HG03442 (cell line): ENCODE measurements around the gene GPR35.

Source experiments
- ATAC-seq: cut with Tn5 transposase; IDR thresholded peaks from one replicate; pipeline ENCODE4 v1.9.1; 2021; ENCODE audit warnings: mild to moderate bottlenecking, moderate library complexity; ENCODE audit not compliant: unreplicated experiment

The GPR35 gene

GRCh38 chr2:240622531-240623235, 2.6 kb upstream of the GPR35 start:
- no peak for ATAC-seq

DNA sequence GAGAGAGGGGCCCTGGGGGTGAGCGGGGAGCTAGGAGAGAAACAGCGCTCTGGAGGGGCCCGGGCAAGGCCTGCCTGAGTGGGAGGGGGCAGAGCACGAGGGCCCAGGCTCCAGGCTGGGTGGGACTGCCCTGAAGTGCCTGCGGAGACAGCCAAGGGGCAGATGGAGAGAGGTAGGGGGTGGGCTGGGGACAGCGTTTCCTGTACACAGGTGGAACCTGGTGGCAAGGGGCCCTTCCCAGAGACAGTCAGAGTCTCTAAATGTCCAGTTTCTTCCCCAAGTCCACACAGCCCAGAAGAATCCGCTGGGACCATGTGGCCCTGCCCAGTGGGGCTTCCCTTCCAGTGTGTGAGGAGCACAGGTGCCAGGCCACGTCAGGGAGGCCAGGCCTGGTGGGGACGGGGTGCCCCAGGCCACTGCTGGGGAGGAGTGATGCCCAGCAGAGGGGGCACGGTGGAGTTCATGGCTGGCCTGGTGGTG, 1.7 kb upstream of the GPR35 start:
- ATAC-seq, result no peak

- ATAC-seq, result no peak
These were observed 1.0 kb upstream of the GPR35 start for GRCh38 chr2:240624011-240624949.

DNA sequence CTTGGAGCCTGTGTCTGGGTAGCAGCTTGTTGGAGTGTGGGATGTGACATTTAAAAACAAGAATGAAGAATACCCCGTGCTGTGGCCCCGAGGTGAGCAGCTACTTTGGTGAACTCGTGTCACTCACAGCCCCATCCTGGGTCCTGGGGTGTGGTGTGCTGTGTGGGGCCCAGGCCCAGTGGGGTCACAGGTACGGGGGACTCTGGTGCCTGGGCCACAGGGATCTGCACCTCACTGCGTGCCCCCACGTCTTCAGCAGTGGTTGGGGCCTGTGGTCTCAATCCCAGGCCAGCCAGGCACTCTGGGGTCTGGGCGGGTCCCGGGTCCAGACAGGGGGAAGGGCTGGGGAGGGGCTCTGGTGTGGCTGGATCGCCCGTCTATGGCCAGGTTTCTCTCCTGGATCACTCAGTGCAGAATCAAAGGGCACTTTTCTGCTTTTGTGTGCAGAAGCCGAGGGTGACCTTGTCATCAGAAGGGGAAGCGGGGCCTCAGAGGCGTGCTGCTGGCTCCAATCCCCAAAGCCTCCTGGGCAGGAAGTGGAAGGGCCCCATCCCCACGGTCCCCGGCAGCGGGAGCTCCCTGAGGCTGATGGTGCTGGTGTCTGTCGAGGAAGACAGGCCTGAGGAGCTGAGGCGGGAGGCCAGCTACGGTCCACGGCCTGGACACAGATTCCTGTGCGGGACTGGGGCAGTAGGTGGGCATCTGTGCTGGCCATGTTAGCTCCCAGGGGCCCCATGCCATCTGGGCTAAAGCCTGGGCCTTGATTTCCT, 1.4 kb downstream of the GPR35 start:
- no peak for ATAC-seq

- ATAC-seq, result no peak
These were observed 2.6 kb downstream of the GPR35 start for GRCh38 chr2:240627736-240628506.

GRCh38 chr2:240628507-240628807, 3.2 kb downstream of the GPR35 start:
- no peak for ATAC-seq

GRCh38 chr2:240628808-240629618, 3.7 kb downstream of the GPR35 start:
- ATAC-seq, result no peak

DNA sequence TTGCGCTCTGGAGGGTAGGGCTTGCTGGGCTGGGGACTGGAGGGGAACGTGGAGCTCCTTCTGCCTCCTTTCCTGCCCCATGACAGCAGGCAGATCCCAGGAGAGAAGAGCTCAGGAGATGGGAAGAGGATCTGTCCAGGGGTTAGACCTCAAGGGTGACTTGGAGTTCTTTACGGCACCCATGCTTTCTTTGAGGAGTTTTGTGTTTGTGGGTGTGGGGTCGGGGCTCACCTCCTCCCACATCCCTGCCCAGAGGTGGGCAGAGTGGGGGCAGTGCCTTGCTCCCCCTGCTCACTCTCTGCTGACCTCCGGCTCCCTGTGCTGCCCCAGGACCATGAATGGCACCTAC, 4.3 kb downstream of the GPR35 start:
- ATAC-seq, result no peak

- ATAC-seq, result no peak
These were observed 4.9 kb downstream of the GPR35 start for GRCh38 chr2:240629968-240630770.

DNA sequence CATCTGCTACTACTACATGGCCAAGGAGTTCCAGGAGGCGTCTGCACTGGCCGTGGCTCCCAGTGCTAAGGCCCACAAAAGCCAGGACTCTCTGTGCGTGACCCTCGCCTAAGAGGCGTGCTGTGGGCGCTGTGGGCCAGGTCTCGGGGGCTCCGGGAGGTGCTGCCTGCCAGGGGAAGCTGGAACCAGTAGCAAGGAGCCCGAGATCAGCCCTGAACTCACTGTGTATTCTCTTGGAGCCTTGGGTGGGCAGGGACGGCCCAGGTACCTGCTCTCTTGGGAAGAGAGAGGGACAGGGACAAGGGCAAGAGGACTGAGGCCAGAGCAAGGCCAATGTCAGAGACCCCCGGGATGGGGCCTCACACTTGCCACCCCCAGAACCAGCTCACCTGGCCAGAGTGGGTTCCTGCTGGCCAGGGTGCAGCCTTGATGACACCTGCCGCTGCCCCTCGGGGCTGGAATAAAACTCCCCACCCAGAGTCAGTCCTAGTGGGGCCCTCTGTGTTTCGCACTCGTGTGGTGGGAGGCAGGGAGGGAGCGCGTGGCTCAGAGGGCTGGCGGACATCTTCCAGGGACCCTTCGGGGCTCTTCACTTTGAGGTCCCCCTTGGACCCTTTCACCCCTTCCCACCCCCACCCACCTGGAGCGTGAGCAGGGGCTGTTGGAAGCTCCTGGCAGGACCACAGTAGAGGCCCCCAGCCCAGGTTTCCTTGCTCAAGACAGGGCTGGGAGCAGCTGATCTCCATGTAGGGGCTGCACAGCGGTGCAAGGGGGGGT, 5.7 kb downstream of the GPR35 start:
- ATAC-seq, result no peak

- no peak for ATAC-seq
These were observed 6.4 kb downstream of the GPR35 start for GRCh38 chr2:240631548-240632305.

DNA sequence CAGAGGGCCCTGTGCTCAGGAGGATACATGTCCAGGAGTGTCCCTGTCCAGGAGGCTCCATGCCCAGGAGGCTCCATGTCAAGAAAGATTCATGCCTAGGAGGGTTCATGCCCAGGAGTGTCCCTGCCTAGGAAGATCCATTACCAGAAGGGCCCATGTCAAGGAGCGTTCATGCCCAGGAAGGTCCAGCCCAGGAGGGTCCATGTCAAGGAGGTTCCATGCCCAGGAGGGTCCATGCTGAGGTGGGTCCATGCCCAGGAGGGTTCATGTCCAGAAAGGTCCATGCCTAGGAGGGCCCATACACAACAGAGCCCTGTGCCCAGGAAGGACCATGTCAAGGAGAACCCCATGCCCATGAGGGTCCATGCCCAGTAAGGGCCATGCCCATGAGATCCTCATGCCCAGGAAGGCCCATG, 7.0 kb downstream of the GPR35 start:
- ATAC-seq, result no peak

GRCh38 chr2:240635121-240635997, 10.1 kb downstream of the GPR35 start:
- no peak for ATAC-seq

GRCh38 chr2:240635998-240636547, 10.8 kb downstream of the GPR35 start:
- ATAC-seq, result no peak

DNA sequence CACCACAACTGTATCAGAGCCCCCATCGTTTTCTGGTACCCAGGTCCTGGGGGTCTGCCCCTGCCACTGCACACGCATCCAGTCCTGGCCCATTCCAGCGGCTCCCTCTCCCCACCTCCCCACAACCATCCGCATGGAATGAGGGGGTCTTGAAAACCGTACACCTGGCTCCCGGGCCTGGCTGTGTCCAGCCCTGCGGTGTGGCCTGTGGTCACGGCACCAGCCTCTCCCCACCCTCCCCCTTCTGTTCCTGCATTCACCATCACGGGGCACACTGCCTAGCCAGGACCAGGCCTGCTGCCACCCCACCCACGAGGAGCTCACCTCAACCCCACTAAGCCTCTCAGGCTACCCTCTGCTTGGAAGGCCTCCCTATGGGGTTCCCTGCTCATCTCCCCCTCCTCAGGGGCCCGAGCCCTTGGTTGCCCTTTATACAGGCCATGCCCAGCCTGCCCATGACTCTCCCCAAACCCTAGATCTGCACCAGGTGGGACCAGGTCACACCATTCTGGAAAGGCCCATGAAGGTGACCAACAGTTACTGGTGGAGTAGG, 11.4 kb downstream of the GPR35 start:
- ATAC-seq, result no peak
